Measurements from ENCODE around the gene ATP11B.
"Not testable (repeated sequence)": the region's sequence is repeated elsewhere in the genome, so short reads cannot be mapped to it uniquely, and the experiment has no call there.

The ATP11B gene

GRCh38 chr3:182816181-182816580 is 22.9 kb downstream of the ATP11B start:
- Histone ChIP-seq H3K27me3 (ENCODE audit: control insufficient read depth, low read length) (no peaks in the 10 kb centered on the region), H3K4me1 (ENCODE audit: control insufficient read depth, low read length) (no peaks in the 10 kb centered on the region), H3F3A (ENCODE audit: control insufficient read depth, insufficient read depth) (no peaks in the 10 kb centered on the region), H3K79me2 (ENCODE audit: control insufficient read depth, low read length) (peaks cover 85% of the 10 kb centered on the region), H3K36me3 (ENCODE audit: control insufficient read depth, low read length) (peaks cover 12% of the 10 kb centered on the region), H3K4me3 (ENCODE audit: low read length) (no peak overlapping the region), H3K9me2 (replicated peaks; ENCODE audit: control insufficient read depth, low read length) (no peaks in the 10 kb centered on the region), H3K4me2 (ENCODE audit: low read length) (no peak overlapping the region), H3K9me3 (ENCODE audit: control insufficient read depth, insufficient read depth, low read length) (no peaks in the 10 kb centered on the region), H4K20me1 (ENCODE audit: control insufficient read depth, insufficient read depth, low read depth, low read length) (0 out of 2 replicates have a peak, but pooled peaks cover 6% of the 10 kb centered on the region), H3K27ac (ENCODE audit: low read depth, low read length) (no peak overlapping the region)
- TF ChIP-seq CTCF (IDR thresholded peaks at IDR 0.05; ENCODE audit: low read depth, low read length, poor library complexity, severe bottlenecking) (no peak), EZH2phosphoT487 (IDR thresholded peaks at IDR 0.05; ENCODE audit: borderline replicate concordance, low read length) (no peak)

- Histone ChIP-seq H3K9me2 (replicated peaks; ENCODE audit: control insufficient read depth, low read length) (no peaks in the 10 kb centered on the region), H3K36me3 (ENCODE audit: control insufficient read depth, low read length) (peaks cover 19% of the 10 kb centered on the region), H3K27me3 (ENCODE audit: control insufficient read depth, low read length) (no peaks in the 10 kb centered on the region), H3K27ac (ENCODE audit: low read depth, low read length) (no peak overlapping the region), H3K9me3 (ENCODE audit: control insufficient read depth, insufficient read depth, low read length) (no peaks in the 10 kb centered on the region), H3K79me2 (ENCODE audit: control insufficient read depth, low read length) (peaks cover 69% of the 10 kb centered on the region), H3F3A (ENCODE audit: control insufficient read depth, insufficient read depth) (no peaks in the 10 kb centered on the region), H3K4me3 (ENCODE audit: low read length) (no peak overlapping the region), H4K20me1 (ENCODE audit: control insufficient read depth, insufficient read depth, low read depth, low read length) (0 out of 2 replicates have a peak, but pooled peaks cover 3% of the 10 kb centered on the region), H3K4me1 (ENCODE audit: control insufficient read depth, low read length) (no peaks in the 10 kb centered on the region), H3K4me2 (ENCODE audit: low read length) (no peak overlapping the region)
- no peak for TF ChIP-seq EZH2phosphoT487 (IDR thresholded peaks at IDR 0.05; ENCODE audit: borderline replicate concordance, low read length)
- no peak for TF ChIP-seq CTCF (IDR thresholded peaks at IDR 0.05; ENCODE audit: low read depth, low read length, poor library complexity, severe bottlenecking)
Measured at GRCh38 chr3:182818296-182818978, 25.1 kb downstream of the ATP11B start.

- Histone ChIP-seq H3F3A (ENCODE audit: control insufficient read depth, insufficient read depth) (0 out of 2 replicates have a peak, but pooled peaks cover 5% of the 10 kb centered on the region), H4K20me1 (ENCODE audit: control insufficient read depth, insufficient read depth, low read depth, low read length) (no peaks in the 10 kb centered on the region), H3K9me3 (ENCODE audit: control insufficient read depth, insufficient read depth, low read length) (no peaks in the 10 kb centered on the region), H3K4me3 (ENCODE audit: low read length) (no peak overlapping the region), H3K4me2 (ENCODE audit: low read length) (no peak overlapping the region), H3K4me1 (ENCODE audit: control insufficient read depth, low read length) (no peaks in the 10 kb centered on the region), H3K27me3 (ENCODE audit: control insufficient read depth, low read length) (no peaks in the 10 kb centered on the region), H3K79me2 (ENCODE audit: control insufficient read depth, low read length) (peaks cover 63% of the 10 kb centered on the region), H3K36me3 (ENCODE audit: control insufficient read depth, low read length) (peaks cover 20% of the 10 kb centered on the region), H3K9me2 (replicated peaks; ENCODE audit: control insufficient read depth, low read length) (no peaks in the 10 kb centered on the region), H3K27ac (ENCODE audit: low read depth, low read length) (no peak overlapping the region)
- TF ChIP-seq CTCF (IDR thresholded peaks at IDR 0.05; ENCODE audit: low read depth, low read length, poor library complexity, severe bottlenecking): no peak
- TF ChIP-seq EZH2phosphoT487 (IDR thresholded peaks at IDR 0.05; ENCODE audit: borderline replicate concordance, low read length): no peak
Measured at GRCh38 chr3:182821221-182821981, 28.1 kb downstream of the ATP11B start.

GRCh38 chr3:182822260-182822659 is 29.0 kb downstream of the ATP11B start:
- not testable (repeated sequence) for H3K27ac ChIP-seq (ENCODE audit: low read depth, low read length); H3K9me3 ChIP-seq (ENCODE audit: control insufficient read depth, insufficient read depth, low read length); H4K20me1 ChIP-seq (ENCODE audit: control insufficient read depth, insufficient read depth, low read depth, low read length); H3K9me2 ChIP-seq (replicated peaks; ENCODE audit: control insufficient read depth, low read length); H3K4me2 ChIP-seq (ENCODE audit: low read length); H3K4me1 ChIP-seq (ENCODE audit: control insufficient read depth, low read length); H3K27me3 ChIP-seq (ENCODE audit: control insufficient read depth, low read length); H3K4me3 ChIP-seq (ENCODE audit: low read length); H3F3A ChIP-seq (ENCODE audit: control insufficient read depth, insufficient read depth)
- Histone ChIP-seq H3K79me2 (ENCODE audit: control insufficient read depth, low read length) (peaks cover 55% of the 10 kb centered on the region), H3K36me3 (ENCODE audit: control insufficient read depth, low read length) (peaks cover 24% of the 10 kb centered on the region)
